Loucy (cell line): ENCODE data around the gene C2CD4D.

ENCODE experiments used
- H2AFZ ChIP-seq: fragments of 200-600 bp; sonication (generic); 2 replicates; pipeline ENCODE4 v1.6.0; 2016; ENCODE audit warnings: antibody characterized with exemption, mild to moderate bottlenecking, low read length, moderate library complexity
- H3F3A ChIP-seq: fragments of 200-600 bp; 2 replicates; pipeline ENCODE4 v1.6.0; 2016; ENCODE audit warnings: antibody characterized with exemption, low read depth, mild to moderate bottlenecking
- H3K27me3 ChIP-seq: fragments of 200-600 bp; sonication (generic); 2 replicates; pipeline ENCODE4 v1.6.1; 2014; ENCODE audit warnings: low read length, mild to moderate bottlenecking; ENCODE audit not compliant: insufficient read depth, poor library complexity, severe bottlenecking
- H3K36me3 ChIP-seq: fragments of 200-600 bp; sonication (generic); 2 replicates; pipeline ENCODE4 v1.6.1; 2016; ENCODE audit warnings: low read length; ENCODE audit not compliant: insufficient read depth
- H3K4me1 ChIP-seq: fragments of 200-600 bp; sonication (generic); 2 replicates; pipeline ENCODE4 v1.5.1; 2014; ENCODE audit warnings: low read length, mild to moderate bottlenecking; ENCODE audit not compliant: insufficient read depth, poor library complexity, severe bottlenecking
- H3K4me2 ChIP-seq: fragments of 200-600 bp; sonication (generic); 2 replicates; pipeline ENCODE4 v1.6.0; 2014; ENCODE audit warnings: antibody characterized with exemption, low read length, low read depth, mild to moderate bottlenecking; ENCODE audit not compliant: poor library complexity, severe bottlenecking
- H3K4me3 ChIP-seq: fragments of 200-600 bp; sonication (generic); 2 replicates; pipeline ENCODE4 v1.5.1; 2014; ENCODE audit warnings: low read length, mild to moderate bottlenecking, mixed read lengths; ENCODE audit not compliant: poor library complexity, severe bottlenecking
- H3K79me2 ChIP-seq: fragments of 200-600 bp; sonication (generic); 2 replicates; pipeline ENCODE4 v1.6.1; 2014; ENCODE audit warnings: low read length; ENCODE audit not compliant: insufficient read depth
- H3K9ac ChIP-seq: fragments of 200-600 bp; sonication (generic); 2 replicates; pipeline ENCODE4 v1.6.0; 2014; ENCODE audit warnings: mild to moderate bottlenecking, low read depth, low read length, moderate library complexity; ENCODE audit not compliant: poor library complexity, severe bottlenecking
- H3K9me2 ChIP-seq: fragments of 200-600 bp; sonication (generic); replicated peaks from 2 replicates; pipeline ENCODE4 v1.6.1; 2016; ENCODE audit warnings: low read depth, low read length, mixed read lengths
- H3K9me3 ChIP-seq: fragments of 200-600 bp; sonication (generic); 2 replicates; pipeline ENCODE4 v1.6.1; 2014; ENCODE audit warnings: mild to moderate bottlenecking, antibody characterized with exemption, low read length, low read depth; ENCODE audit not compliant: insufficient read depth
- H4K20me1 ChIP-seq: fragments of 200-600 bp; sonication (generic); 2 replicates; pipeline ENCODE4 v1.6.0; 2014; ENCODE audit warnings: antibody characterized with exemption, low read length, mild to moderate bottlenecking; ENCODE audit not compliant: insufficient read depth, poor library complexity, severe bottlenecking
- EZH2phosphoT487 ChIP-seq: fragments of 200-600 bp; IDR thresholded peaks from 2 replicates; pipeline ENCODE4 v1.6.1; 2018; ENCODE audit warnings: antibody characterized with exemption, mild to moderate bottlenecking, moderate library complexity, borderline replicate concordance
- TF ChIP-seq, protein P1 (sequence below): fragments of 200-600 bp; sonication (generic); conservative IDR thresholded peaks from 2 replicates; pipeline ENCODE4 v1.5.1; 2014; ENCODE audit warnings: mild to moderate bottlenecking, antibody characterized with exemption, low read length

The C2CD4D gene

DNA sequence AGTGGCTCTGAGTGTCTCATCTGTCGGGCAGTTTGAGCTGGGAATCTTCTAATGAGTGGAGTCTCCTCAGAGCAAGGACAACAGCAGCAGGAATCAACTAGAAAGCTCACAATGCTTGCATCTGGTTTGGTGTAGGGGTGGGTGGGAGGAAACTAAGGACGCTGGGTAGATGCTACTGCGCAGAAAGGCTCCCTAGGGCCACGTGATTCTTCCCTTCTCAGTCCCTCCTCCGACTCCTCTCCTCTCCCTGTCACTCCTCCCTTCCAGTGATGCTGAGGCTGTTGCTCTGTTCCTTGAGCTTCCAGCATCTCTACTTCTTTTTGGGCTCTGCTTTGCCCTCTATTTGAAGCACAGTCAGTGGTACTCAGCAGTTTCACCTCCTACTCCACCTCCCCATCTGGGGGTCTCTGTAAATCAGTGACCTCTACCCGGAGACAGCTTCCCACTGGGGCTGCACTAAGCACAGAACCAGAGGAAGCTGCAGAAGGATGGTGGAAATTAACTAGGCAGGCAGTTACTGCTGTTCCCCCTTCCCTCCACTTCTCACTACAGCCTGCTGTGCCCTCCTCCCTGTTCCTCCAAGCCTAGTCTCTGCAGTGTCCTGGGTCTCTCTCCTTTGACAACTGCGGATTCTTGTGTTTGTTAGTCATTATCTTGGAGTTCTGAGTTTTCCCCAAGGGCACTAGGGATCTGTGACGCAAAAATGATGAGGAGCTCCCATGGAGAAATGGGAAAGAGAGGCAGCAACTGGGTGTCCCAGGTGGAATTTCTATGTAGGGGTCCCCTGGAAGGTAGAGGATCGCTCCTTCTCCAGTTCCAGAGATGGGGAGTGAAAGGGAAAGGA, 40.2 kb downstream of the C2CD4D start:
- Histone ChIP-seq H3K9ac (no peak overlapping the region), H3K9me2 (no peaks in the 10 kb centered on the region), H3F3A (no peaks in the 10 kb centered on the region), H3K36me3 (no peaks in the 10 kb centered on the region), H3K27me3 (no peaks in the 10 kb centered on the region), H2AFZ (no peak overlapping the region), H4K20me1 (no peaks in the 10 kb centered on the region), H3K79me2 (no peaks in the 10 kb centered on the region), H3K4me3 (no peak overlapping the region), H3K9me3 (no peaks in the 10 kb centered on the region), H3K4me2 (no peak overlapping the region), H3K4me1 (no peaks in the 10 kb centered on the region)
- TF ChIP-seq EZH2phosphoT487 = no peak
- TF ChIP-seq, protein P1, sequence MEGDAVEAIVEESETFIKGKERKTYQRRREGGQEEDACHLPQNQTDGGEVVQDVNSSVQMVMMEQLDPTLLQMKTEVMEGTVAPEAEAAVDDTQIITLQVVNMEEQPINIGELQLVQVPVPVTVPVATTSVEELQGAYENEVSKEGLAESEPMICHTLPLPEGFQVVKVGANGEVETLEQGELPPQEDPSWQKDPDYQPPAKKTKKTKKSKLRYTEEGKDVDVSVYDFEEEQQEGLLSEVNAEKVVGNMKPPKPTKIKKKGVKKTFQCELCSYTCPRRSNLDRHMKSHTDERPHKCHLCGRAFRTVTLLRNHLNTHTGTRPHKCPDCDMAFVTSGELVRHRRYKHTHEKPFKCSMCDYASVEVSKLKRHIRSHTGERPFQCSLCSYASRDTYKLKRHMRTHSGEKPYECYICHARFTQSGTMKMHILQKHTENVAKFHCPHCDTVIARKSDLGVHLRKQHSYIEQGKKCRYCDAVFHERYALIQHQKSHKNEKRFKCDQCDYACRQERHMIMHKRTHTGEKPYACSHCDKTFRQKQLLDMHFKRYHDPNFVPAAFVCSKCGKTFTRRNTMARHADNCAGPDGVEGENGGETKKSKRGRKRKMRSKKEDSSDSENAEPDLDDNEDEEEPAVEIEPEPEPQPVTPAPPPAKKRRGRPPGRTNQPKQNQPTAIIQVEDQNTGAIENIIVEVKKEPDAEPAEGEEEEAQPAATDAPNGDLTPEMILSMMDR = no peak

DNA sequence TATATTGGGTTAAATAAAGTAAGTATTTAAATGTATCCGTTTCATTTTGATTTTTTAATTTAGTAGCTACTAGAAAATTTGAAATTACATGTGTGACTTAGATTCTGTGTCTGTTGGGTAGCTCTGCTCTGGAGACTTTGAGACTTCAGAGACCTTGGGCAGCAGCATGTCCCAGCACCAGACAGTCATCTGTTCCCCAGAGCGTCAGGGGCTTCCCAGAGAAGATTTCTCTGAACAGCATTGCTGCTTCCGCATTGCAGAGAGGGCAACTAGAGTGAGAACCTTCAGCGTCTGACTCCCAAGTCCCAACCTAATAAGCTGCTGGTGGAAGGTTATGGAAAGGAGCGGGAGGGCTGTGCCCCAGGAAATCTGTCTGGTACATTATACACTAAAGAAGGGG, 41.0 kb downstream of the C2CD4D start:
- no peaks in the 10 kb centered on the region for H3K9me3 ChIP-seq
- TF ChIP-seq, protein P1 = no peak
- no peak for TF ChIP-seq EZH2phosphoT487

DNA sequence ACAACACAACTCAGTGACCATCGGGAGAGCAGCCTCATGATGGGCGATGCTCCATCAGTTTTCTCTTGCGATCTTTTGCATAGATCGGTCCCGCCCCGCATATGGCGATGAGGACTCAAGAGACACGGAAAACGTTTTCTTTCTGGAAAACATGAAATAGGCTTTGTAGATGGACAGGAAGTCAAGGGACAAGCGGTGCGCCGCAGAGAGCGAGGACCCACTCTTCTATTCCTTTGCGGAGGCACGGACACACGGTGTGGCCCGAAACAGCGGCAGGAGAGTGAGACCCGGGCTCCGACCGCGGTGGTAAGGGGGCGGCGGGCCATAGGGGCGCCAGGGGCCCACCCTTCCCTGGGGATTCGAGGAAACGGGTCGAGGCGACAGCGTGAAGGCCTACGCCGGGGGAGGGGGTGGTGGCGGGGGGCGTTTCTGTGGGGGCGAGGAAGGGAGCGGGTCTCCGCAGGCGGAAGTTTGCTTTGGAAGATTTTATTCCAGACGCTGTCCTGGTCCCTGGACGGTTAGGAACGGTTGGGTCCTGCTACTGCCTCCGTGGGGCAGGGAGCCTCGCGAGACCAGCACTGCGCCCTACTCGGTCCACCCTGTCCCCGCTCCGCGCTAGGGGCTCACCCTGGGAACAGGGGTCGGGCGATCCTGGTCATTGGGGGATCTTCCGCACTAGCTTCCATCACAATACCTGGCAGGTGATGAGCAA, 48.5 kb downstream of the C2CD4D start:
- no peaks in the 10 kb centered on the region for H3K9me2 ChIP-seq
- peak overlapping the region; percentile 92 for H3K4me3 ChIP-seq
- peaks cover 9% of the 10 kb centered on the region; the same call in 1 of the 2 replicates for H3K79me2 ChIP-seq
- peak overlapping the region; percentile 97 for H3K4me2 ChIP-seq
- peaks cover 17% of the 10 kb centered on the region for H3K4me1 ChIP-seq
- H3K9ac ChIP-seq = peak overlapping the region; percentile 66
- H4K20me1 ChIP-seq = no peaks in the 10 kb centered on the region
- no peaks in the 10 kb centered on the region for H3K27me3 ChIP-seq
- TF ChIP-seq EZH2phosphoT487 = no peak
- no peaks in the 10 kb centered on the region for H3F3A ChIP-seq
- H2AFZ ChIP-seq = peak overlapping the region; percentile 94
- H3K36me3 ChIP-seq = no peaks in the 10 kb centered on the region
- H3K9me3 ChIP-seq = no peaks in the 10 kb centered on the region

More for the DNA sequence above, 41.0 kb downstream of the C2CD4D start:
- Histone ChIP-seq H3K9me2 (no peaks in the 10 kb centered on the region), H3F3A (no peaks in the 10 kb centered on the region), H3K79me2 (no peaks in the 10 kb centered on the region), H2AFZ (no peak overlapping the region), H3K4me3 (no peak overlapping the region), H3K4me1 (no peaks in the 10 kb centered on the region), H3K36me3 (no peaks in the 10 kb centered on the region), H3K9ac (no peak overlapping the region), H3K27me3 (no peaks in the 10 kb centered on the region), H4K20me1 (no peaks in the 10 kb centered on the region), H3K4me2 (no peak overlapping the region)
